Measurements from ENCODE around the gene NEURL1B.

NEURL1B gene

GRCh38 chr5:172632346-172633092 lies 8.5 kb upstream of the NEURL1B start:
- Histone ChIP-seq H3K27ac (ENCODE audit: extremely low read depth, low read depth, low read length) (no peak overlapping the region), H3K4me3 (ENCODE audit: low read depth, low read length) (no peak overlapping the region), H3K36me3 (ENCODE audit: control insufficient read depth in 2 of 2, insufficient read depth in 1 of 2, low read length in 2 of 2) (no peaks in the 10 kb centered on the region), H3K4me1 (ENCODE audit: control insufficient read depth, insufficient read depth, low read length) (no peaks in the 10 kb centered on the region), H3K9me3 (ENCODE audit: control insufficient read depth, insufficient read depth, low read depth, low read length) (no peaks in the 10 kb centered on the region)
- POLR2A ChIA-PET: no interaction called here
- CTCF ChIA-PET: interaction anchor here (1.0 kb wide), 1 partner anchor 153 kb away, joined by 3 read pairs; no protein-coding TSS in a partner anchor
- no peak for TF ChIP-seq ZNF791 (tag by site-specific recombination; IDR thresholded peaks at IDR 0.05)
- TF ChIP-seq, protein P1, sequence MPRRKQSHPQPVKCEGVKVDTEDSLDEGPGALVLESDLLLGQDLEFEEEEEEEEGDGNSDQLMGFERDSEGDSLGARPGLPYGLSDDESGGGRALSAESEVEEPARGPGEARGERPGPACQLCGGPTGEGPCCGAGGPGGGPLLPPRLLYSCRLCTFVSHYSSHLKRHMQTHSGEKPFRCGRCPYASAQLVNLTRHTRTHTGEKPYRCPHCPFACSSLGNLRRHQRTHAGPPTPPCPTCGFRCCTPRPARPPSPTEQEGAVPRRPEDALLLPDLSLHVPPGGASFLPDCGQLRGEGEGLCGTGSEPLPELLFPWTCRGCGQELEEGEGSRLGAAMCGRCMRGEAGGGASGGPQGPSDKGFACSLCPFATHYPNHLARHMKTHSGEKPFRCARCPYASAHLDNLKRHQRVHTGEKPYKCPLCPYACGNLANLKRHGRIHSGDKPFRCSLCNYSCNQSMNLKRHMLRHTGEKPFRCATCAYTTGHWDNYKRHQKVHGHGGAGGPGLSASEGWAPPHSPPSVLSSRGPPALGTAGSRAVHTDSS (tag by site-specific recombination; IDR thresholded peaks at IDR 0.05): no peak
- no peak for TF ChIP-seq ZNF302 (tag by site-specific recombination; IDR thresholded peaks at IDR 0.05; ENCODE audit: low read depth)
- no peak for TF ChIP-seq ZNF324 (tag by site-specific recombination; IDR thresholded peaks at IDR 0.05)
- TF ChIP-seq ZNF23 (tag by site-specific recombination; IDR thresholded peaks at IDR 0.05; ENCODE audit: borderline replicate concordance): no peak
- TF ChIP-seq ZNF777 (tag by site-specific recombination; IDR thresholded peaks at IDR 0.05; ENCODE audit: borderline replicate concordance): no peak
- TF ChIP-seq ZNF174 (tag by site-specific recombination; IDR thresholded peaks at IDR 0.05): no peak
- TF ChIP-seq, protein P2, sequence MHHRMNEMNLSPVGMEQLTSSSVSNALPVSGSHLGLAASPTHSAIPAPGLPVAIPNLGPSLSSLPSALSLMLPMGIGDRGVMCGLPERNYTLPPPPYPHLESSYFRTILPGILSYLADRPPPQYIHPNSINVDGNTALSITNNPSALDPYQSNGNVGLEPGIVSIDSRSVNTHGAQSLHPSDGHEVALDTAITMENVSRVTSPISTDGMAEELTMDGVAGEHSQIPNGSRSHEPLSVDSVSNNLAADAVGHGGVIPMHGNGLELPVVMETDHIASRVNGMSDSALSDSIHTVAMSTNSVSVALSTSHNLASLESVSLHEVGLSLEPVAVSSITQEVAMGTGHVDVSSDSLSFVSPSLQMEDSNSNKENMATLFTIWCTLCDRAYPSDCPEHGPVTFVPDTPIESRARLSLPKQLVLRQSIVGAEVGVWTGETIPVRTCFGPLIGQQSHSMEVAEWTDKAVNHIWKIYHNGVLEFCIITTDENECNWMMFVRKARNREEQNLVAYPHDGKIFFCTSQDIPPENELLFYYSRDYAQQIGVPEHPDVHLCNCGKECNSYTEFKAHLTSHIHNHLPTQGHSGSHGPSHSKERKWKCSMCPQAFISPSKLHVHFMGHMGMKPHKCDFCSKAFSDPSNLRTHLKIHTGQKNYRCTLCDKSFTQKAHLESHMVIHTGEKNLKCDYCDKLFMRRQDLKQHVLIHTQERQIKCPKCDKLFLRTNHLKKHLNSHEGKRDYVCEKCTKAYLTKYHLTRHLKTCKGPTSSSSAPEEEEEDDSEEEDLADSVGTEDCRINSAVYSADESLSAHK (tag by site-specific recombination; IDR thresholded peaks at IDR 0.05): no peak
- TF ChIP-seq IKZF3 (tag by site-specific recombination; IDR thresholded peaks at IDR 0.05): no peak
- TF ChIP-seq, protein P3, sequence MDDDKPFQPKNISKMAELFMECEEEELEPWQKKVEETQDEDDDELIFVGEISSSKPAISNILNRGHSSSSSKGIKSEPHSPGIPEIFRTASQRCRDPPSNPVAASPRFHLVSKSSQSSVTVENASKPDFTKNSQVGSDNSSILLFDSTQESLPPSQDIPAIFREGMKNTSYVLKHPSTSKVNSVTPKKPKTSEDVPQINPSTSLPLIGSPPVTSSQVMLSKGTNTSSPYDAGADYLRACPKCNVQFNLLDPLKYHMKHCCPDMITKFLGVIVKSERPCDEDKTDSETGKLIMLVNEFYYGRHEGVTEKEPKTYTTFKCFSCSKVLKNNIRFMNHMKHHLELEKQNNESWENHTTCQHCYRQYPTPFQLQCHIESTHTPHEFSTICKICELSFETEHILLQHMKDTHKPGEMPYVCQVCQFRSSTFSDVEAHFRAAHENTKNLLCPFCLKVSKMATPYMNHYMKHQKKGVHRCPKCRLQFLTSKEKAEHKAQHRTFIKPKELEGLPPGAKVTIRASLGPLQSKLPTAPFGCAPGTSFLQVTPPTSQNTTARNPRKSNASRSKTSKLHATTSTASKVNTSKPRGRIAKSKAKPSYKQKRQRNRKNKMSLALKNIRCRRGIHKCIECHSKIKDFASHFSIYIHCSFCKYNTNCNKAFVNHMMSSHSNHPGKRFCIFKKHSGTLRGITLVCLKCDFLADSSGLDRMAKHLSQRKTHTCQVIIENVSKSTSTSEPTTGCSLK (tag by site-specific recombination; IDR thresholded peaks at IDR 0.05): no peak
- no peak for TF ChIP-seq INSM2 (tag by site-specific recombination; IDR thresholded peaks at IDR 0.05)
- no peak for TF ChIP-seq ZNF776 (tag by site-specific recombination; IDR thresholded peaks at IDR 0.05; ENCODE audit: borderline replicate concordance)
- TF ChIP-seq ZNF37A (tag by site-specific recombination; IDR thresholded peaks at IDR 0.05): no peak
- no peak for TF ChIP-seq ZNF274 (IDR thresholded peaks at IDR 0.05; ENCODE audit: low read length)
- no peak for TF ChIP-seq ZNF274 (tag by site-specific recombination; IDR thresholded peaks at IDR 0.05; ENCODE audit: borderline replicate concordance)
- TF ChIP-seq ZNF335 (tag by site-specific recombination; conservative IDR thresholded peaks at IDR 0.05): no peak
- TF ChIP-seq ZNF544 (tag by site-specific recombination; IDR thresholded peaks at IDR 0.05): no peak
- TF ChIP-seq PBX3 (CRISPR knock-in tag; IDR thresholded peaks at IDR 0.05): no peak
- no peak for TF ChIP-seq ZNF133 (tag by site-specific recombination; IDR thresholded peaks at IDR 0.05)
- no peak for TF ChIP-seq ZSCAN30 (tag by site-specific recombination; IDR thresholded peaks at IDR 0.05)
- no peak for TF ChIP-seq PATZ1 (tag by site-specific recombination; IDR thresholded peaks at IDR 0.05)
